Sciatic nerve (tissue), 2 donors: ENCODE measurements around the gene ARHGAP25. TPM values are rescaled to one million over a fixed set of nuclear protein-coding genes. Genes with fewer than 3 reads are reported as not detected.

Source experiments
- ATAC-seq: fragments of 200-7000 bp; cut with Tn5 transposase; one replicate; pipeline ENCODE4 v1.9.1; 2020; ENCODE audit warnings: mild to moderate bottlenecking, moderate library complexity
- DNase-seq: peaks from one replicate; pipeline ENCODE4 v3.0.0-alpha.2; 2020; ENCODE audit warnings: low spot score
- intact Hi-C: fragments of 100-400 bp; cut with DNase I; formaldehyde crosslinking; loops from one replicate; pipeline ENCODE4 v1.14.2; 2022
- total RNA-seq: library from RNA; stranded (reverse); fragmentation: NEBNext Ultra II Directional; extraction: Animal tissue kit (Norgen Biotek cat#: 25700); gene quantifications from one replicate; pipeline ENCODE4 v1.2.1, GENCODE V29; 2021
- donor health status: DM: no; HTN: no; CAD: no.
- donor health status: DM: no; HTN: no; CAD: no.

The ARHGAP25 gene
- total RNA-seq, 1 donor from 2014 or later = 21.6 TPM

DNA sequence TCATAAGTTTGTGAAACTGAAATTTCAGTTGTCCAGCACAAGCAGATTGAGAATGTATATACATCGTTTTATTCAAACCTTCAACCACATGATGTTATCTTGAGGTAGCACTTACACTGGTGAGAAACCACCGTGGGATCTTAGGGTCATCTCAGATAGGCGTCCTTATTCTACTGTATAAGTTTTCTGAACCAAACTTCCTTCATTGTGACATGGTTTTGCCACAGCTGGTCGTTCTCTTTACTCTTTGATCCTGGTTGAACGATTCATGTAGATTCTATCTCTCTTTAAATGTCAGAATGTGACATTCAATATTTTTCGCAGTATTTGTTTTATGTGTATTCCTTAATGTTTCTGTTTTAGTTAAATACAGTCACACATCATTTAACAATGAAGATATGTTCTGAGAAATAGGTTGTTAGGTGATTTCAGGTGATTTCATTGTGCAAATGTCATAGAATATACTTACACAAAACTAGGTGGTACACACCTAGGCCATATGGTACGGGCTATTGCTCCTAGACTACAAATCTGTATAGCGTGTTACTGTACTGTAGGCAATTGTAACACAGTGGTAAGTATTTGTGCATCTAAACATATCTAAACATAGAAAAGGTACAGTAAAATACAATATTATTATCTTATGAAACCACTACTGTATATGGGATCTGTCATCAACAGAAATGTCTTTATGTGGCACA lies 17.9 kb upstream of the ARHGAP25 start:
- intact Hi-C loops = no loop called here

GRCh38 chr2:68717305-68717661 lies 17.3 kb upstream of the ARHGAP25 start:
- ATAC-seq (no peak), DNase-seq (no peak)
- intact Hi-C loops = no loop called here

More for the DNA sequence above, 17.9 kb upstream of the ARHGAP25 start:
- DNase-seq (no peak), ATAC-seq (no peak)

DNA sequence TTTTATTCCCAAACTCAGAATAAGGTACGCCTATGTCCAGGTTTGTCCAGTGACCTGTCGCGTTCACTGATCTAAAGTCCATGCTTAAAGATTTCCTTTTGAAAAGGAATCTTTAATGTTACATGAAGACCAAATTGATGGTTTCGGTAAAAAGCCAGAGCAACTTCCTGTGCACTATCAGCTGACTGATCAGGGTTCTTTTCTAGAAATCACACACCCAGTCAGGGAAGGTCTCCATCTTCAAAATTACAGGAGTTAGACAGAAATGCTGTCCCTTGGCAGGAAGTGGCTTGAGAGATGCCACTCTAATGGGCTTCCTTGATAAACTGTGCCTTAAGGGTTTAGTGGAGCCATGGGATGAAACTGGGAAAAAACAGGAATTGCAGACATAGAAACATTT lies 14.7 kb upstream of the ARHGAP25 start:
- intact Hi-C loops = loop anchor here (10.0 kb wide), 1 partner anchor 1955 kb away; no protein-coding TSS in a partner anchor
- ATAC-seq (no peak), DNase-seq (no peak)

DNA sequence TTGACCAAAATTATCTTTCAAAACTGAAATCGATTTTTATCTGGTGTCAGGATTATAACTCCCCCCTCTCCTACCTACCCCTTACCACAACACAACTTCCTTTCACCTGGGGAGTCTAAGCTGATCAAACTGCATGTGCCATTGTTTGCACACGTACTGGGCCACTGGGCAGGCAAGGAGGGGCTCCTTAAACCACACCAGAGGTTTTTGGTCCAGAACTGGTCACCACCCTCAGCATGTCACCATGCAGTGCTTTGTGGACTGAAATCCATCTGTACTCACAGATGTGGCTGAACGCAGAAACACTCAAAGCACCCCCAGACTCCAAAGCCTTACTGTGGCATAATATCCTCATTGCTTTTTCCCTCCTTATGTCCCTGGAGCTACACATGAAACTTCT lies 13.9 kb upstream of the ARHGAP25 start:
- DNase-seq = no peak
- no peak for ATAC-seq
- intact Hi-C loops = loop anchor here (10.0 kb wide), 1 partner anchor 1954 kb away; no protein-coding TSS in a partner anchor

GRCh38 chr2:68721482-68722101 lies 13.0 kb upstream of the ARHGAP25 start:
- no peak for ATAC-seq
- intact Hi-C loops = loop anchor here (10.0 kb wide), 1 partner anchor 1953 kb away; no protein-coding TSS in a partner anchor
- DNase-seq = no peak

DNA sequence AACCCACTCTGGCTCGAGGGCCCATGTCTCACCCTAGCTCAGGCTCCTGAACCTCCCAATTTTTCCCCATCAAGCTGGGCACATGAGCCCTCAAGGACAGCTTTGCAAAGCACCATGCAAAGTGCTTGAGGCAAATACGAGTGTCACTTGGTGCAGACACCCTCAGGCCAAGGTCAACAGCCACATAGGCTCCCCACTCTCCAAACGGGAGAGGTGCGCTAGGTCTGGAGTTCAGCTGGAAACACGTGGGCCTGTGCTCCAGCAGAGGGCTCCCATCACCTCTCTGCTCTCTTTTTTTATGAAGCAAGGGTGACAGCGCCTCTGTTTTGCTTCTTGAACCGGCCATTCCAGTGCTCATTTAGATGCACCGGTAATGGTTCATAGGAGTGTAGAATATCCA lies 11.9 kb upstream of the ARHGAP25 start:
- intact Hi-C loops = loop anchor here (10.0 kb wide), 1 partner anchor 1952 kb away; no protein-coding TSS in a partner anchor
- ATAC-seq (no peak), DNase-seq (no peak)

- intact Hi-C loops = loop anchor here (10.0 kb wide), 1 partner anchor 1952 kb away; no protein-coding TSS in a partner anchor
- no peak for DNase-seq
- ATAC-seq = no peak
Measured at GRCh38 chr2:68723181-68723580, 11.4 kb upstream of the ARHGAP25 start.

- intact Hi-C loops = loop anchor here (10.0 kb wide), 1 partner anchor 1949 kb away; no protein-coding TSS in a partner anchor
- ATAC-seq (no peak), DNase-seq (no peak)
Measured at GRCh38 chr2:68726100-68726499, 8.5 kb upstream of the ARHGAP25 start.

- intact Hi-C loops = loop anchor here (10.0 kb wide), 1 partner anchor 1948 kb away; no protein-coding TSS in a partner anchor
- peak; percentile 67 for ATAC-seq
Measured at GRCh38 chr2:68726608-68727367, 7.8 kb upstream of the ARHGAP25 start.

GRCh38 chr2:68727683-68728375 lies 6.8 kb upstream of the ARHGAP25 start:
- intact Hi-C loops = loop anchor here (10.0 kb wide), 1 partner anchor 1947 kb away; no protein-coding TSS in a partner anchor
- no peak for ATAC-seq
- no peak for DNase-seq

More at GRCh38 chr2:68726608-68727367, 7.8 kb upstream of the ARHGAP25 start:
- no peak for DNase-seq

- intact Hi-C loops = no loop called here
- no peak for ATAC-seq
- DNase-seq = no peak
Measured at GRCh38 chr2:68730828-68731227, 3.8 kb upstream of the ARHGAP25 start.

GRCh38 chr2:68732036-68732932 lies 2.3 kb upstream of the ARHGAP25 start:
- ATAC-seq (peak; percentile 75), DNase-seq (no peak)
- intact Hi-C loops = no loop called here

DNA sequence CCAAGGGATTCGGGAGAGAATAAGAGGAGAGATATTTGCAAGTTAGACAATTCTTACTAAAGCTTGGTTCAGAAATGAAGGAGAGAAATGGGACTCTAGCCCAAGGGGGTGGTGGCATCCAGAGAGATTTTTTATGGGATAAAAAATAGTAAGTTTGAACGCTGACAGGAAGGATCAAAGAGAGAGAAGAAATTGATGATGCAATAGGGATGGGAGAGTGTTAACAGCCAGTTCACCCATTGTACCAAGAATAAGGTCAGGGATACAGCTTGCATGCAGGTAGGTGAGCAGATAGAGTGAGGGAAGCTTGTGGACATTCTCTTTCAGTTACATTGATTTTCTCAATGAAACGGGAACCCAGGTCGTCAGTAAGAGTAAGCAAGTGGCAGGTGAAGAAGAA lies 1.2 kb upstream of the ARHGAP25 start:
- ATAC-seq (no peak), DNase-seq (no peak)
- intact Hi-C loops = no loop called here

DNA sequence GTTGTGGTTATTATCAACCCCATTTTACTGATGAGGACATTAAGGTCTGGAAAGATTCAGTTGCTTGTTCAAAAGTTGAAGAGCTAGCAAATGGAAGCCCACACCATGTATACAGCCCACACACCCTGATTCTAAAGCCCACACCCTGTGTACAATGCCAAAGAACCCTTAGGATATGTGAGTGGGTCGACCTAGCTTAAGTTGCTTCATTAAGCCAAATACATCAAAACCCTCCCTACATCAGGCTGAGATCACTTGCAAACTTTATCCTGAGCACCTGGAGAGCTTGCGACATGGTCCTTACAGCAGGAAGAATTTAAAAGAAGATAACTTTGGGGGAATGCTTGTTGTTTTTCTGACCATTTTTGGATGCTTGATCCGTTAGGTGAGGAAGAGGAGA lies 435 bp upstream of the ARHGAP25 start:
- ATAC-seq (no peak), DNase-seq (no peak)
- intact Hi-C loops = no loop called here

- ATAC-seq (no peak), DNase-seq (no peak)
- intact Hi-C loops = no loop called here
Measured at GRCh38 chr2:68736086-68736485, 1.5 kb downstream of the ARHGAP25 start.

GRCh38 chr2:68737711-68738110 lies 3.1 kb downstream of the ARHGAP25 start:
- intact Hi-C loops = no loop called here
- peak; percentile 54 for ATAC-seq
- DNase-seq = no peak

GRCh38 chr2:68738906-68739594 lies 4.4 kb downstream of the ARHGAP25 start:
- DNase-seq (no peak), ATAC-seq (no peak)
- intact Hi-C loops = no loop called here
